Measurements from ENCODE around the gene UVRAG. TPM values are rescaled to one million over a fixed set of nuclear protein-coding genes. Genes with fewer than 3 reads are reported as not detected.

The UVRAG gene
- total RNA-seq, 2 experiments from 2014 or later, result 16.5 to 19.5 TPM

- H3K27me3 Mint-ChIP-seq, result no peaks in the 10 kb centered on the region
- POLR2A ChIA-PET, result no interaction called here
- no peaks in the 10 kb centered on the region for H3K9me3 ChIP-seq (ENCODE audit: control insufficient read depth in 1 of 2, insufficient read depth in 1 of 2, low read length in 2 of 2)
- peaks cover 54% of the 10 kb centered on the region for H3K36me3 Mint-ChIP-seq (ENCODE audit: low read depth)
- no peak for DNase-seq
- no peak overlapping the region for H3K27ac Mint-ChIP-seq
- H3K27me3 ChIP-seq (ENCODE audit: control insufficient read depth in 1 of 2, insufficient read depth in 2 of 2, low read length in 2 of 2), result no peaks in the 10 kb centered on the region
- no peaks in the 10 kb centered on the region for H3K4me1 ChIP-seq (ENCODE audit: insufficient read depth, low read length)
- intact Hi-C loops (cut with DNase I, micrococcal nuclease), result no loop called here
- H3K36me3 ChIP-seq (ENCODE audit: insufficient read depth, low read length), result peaks cover 20% of the 10 kb centered on the region
- H3K4me3 Mint-ChIP-seq, result no peak overlapping the region
- CTCF ChIA-PET, result interaction anchor here (0.9 kb wide), 1 partner anchor 12 kb away, joined by 3 read pairs; no protein-coding TSS in a partner anchor
- no peak overlapping the region for H3K27ac ChIP-seq (ENCODE audit: low read depth in 1 of 2, low read length in 2 of 2)
- peaks cover 13% of the 10 kb centered on the region for H3K4me1 Mint-ChIP-seq (ENCODE audit: low read depth)
- ATAC-seq (ENCODE audit: poor library complexity), result no peak
- TF ChIP-seq CTCF (IDR thresholded peaks at IDR 0.05), result no peak
- H3K9me3 Mint-ChIP-seq, result peaks cover 6% of the 10 kb centered on the region
- H3K4me3 ChIP-seq (ENCODE audit: low read length), result no peak overlapping the region
These were observed 256.1 kb downstream of the UVRAG start for GRCh38 chr11:76071090-76071489.

GRCh38 chr11:76073724-76074123 lies 258.7 kb downstream of the UVRAG start:
- no peaks in the 10 kb centered on the region for H3K27me3 ChIP-seq (ENCODE audit: control insufficient read depth in 1 of 2, insufficient read depth in 2 of 2, low read length in 2 of 2)
- no peak for TF ChIP-seq CTCF (IDR thresholded peaks at IDR 0.05)
- ATAC-seq (ENCODE audit: poor library complexity) (no peak), DNase-seq (no peak)
- Mint-ChIP-seq H3K36me3 (ENCODE audit: low read depth) (peaks cover 34% of the 10 kb centered on the region), H3K27me3 (no peaks in the 10 kb centered on the region), H3K4me3 (no peak overlapping the region), H3K4me1 (ENCODE audit: low read depth) (peaks cover 25% of the 10 kb centered on the region), H3K9me3 (peaks cover 10% of the 10 kb centered on the region), H3K27ac (no peak overlapping the region)
- peaks cover under 1% of the 10 kb centered on the region for H3K36me3 ChIP-seq (ENCODE audit: insufficient read depth, low read length)
- H3K4me3 ChIP-seq (ENCODE audit: low read length), result no peak overlapping the region
- POLR2A ChIA-PET, result no interaction called here
- no peak overlapping the region for H3K27ac ChIP-seq (ENCODE audit: low read depth in 1 of 2, low read length in 2 of 2)
- H3K4me1 ChIP-seq (ENCODE audit: insufficient read depth, low read length), result no peaks in the 10 kb centered on the region
- CTCF ChIA-PET, result no interaction called here
- intact Hi-C loops (cut with DNase I, micrococcal nuclease), result no loop called here
- H3K9me3 ChIP-seq (ENCODE audit: control insufficient read depth in 1 of 2, insufficient read depth in 1 of 2, low read length in 2 of 2), result no peaks in the 10 kb centered on the region

- Histone ChIP-seq H3K4me1 (ENCODE audit: insufficient read depth, low read length) (no peaks in the 10 kb centered on the region), H3K27me3 (ENCODE audit: control insufficient read depth in 1 of 2, insufficient read depth in 2 of 2, low read length in 2 of 2) (no peaks in the 10 kb centered on the region), H3K4me3 (ENCODE audit: low read length) (no peak overlapping the region), H3K9me3 (ENCODE audit: control insufficient read depth in 1 of 2, insufficient read depth in 1 of 2, low read length in 2 of 2) (no peaks in the 10 kb centered on the region), H3K27ac (ENCODE audit: low read depth in 1 of 2, low read length in 2 of 2) (no peak overlapping the region), H3K36me3 (ENCODE audit: insufficient read depth, low read length) (no peaks in the 10 kb centered on the region)
- TF ChIP-seq CTCF (IDR thresholded peaks at IDR 0.05), result no peak
- no peaks in the 10 kb centered on the region for H3K27me3 Mint-ChIP-seq
- peaks cover 25% of the 10 kb centered on the region for H3K4me1 Mint-ChIP-seq (ENCODE audit: low read depth)
- intact Hi-C loops (cut with DNase I, micrococcal nuclease), result no loop called here
- ATAC-seq (ENCODE audit: poor library complexity) (no peak), DNase-seq (no peak)
- no peak overlapping the region for H3K27ac Mint-ChIP-seq
- peaks cover 10% of the 10 kb centered on the region for H3K9me3 Mint-ChIP-seq
- ChIA-PET POLR2A (interaction anchor here (0.6 kb wide), 1 partner anchor 23 kb away, joined by 3 read pairs; no protein-coding TSS in a partner anchor), CTCF (no interaction called here)
- peaks cover 28% of the 10 kb centered on the region for H3K36me3 Mint-ChIP-seq (ENCODE audit: low read depth)
- H3K4me3 Mint-ChIP-seq, result no peak overlapping the region
These were observed 259.4 kb downstream of the UVRAG start for GRCh38 chr11:76074148-76075095.

Measured in CD4-positive, alpha-beta T cell (primary cell).